Mesothelial cell of epicardium (in vitro differentiated cells): Measurements from ENCODE around the gene RFC1. TPM values are rescaled to one million over a fixed set of nuclear protein-coding genes. Genes with fewer than 3 reads are reported as not detected.
"Not testable (repeated sequence)": the region's sequence is repeated elsewhere in the genome, so short reads cannot be mapped to it uniquely, and the experiment has no call there.

Experiments
- DNase-seq, 2 experiments: peaks; one replicate each; pipeline ENCODE4 v3.0.0; 2021; ENCODE audit warnings: low spot score in 2 of 2; ENCODE audit not compliant: unreplicated experiment in 2 of 2
- H3K27ac Mint-ChIP-seq: 2 replicates; pipeline ENCODE4 v1.8.0; 2021; ENCODE audit warnings: mixed read lengths
- H3K27me3 Mint-ChIP-seq: 2 replicates; pipeline ENCODE4 v1.8.0; 2021; ENCODE audit warnings: low read depth, mixed read lengths
- H3K36me3 Mint-ChIP-seq: 2 replicates; pipeline ENCODE4 v1.8.0; 2021; ENCODE audit warnings: mixed read lengths
- H3K4me1 Mint-ChIP-seq: 2 replicates; pipeline ENCODE4 v1.8.0; 2021; ENCODE audit warnings: mixed read lengths
- H3K4me3 Mint-ChIP-seq: 2 replicates; pipeline ENCODE4 v1.8.0; 2021; ENCODE audit warnings: mild to moderate bottlenecking, moderate library complexity, mixed read lengths
- H3K9me3 Mint-ChIP-seq: 2 replicates; pipeline ENCODE4 v1.8.0; 2021; ENCODE audit warnings: mixed read lengths
- total RNA-seq: library from RNA; stranded (reverse); gene quantifications from 3 replicates; pipeline ENCODE4 v1.2.1, GENCODE V29; 2021
- TF ChIP-seq, protein P1 (sequence below): fragments of 200-600 bp; sonication (generic); IDR thresholded peaks from one replicate; pipeline ENCODE4 v1.5.0; 2021; ENCODE audit warnings: antibody characterized with exemption; ENCODE audit not compliant: unreplicated experiment

Gene RFC1
- total RNA-seq, 1 donor from 2014 or later, result 53.7 TPM

DNA sequence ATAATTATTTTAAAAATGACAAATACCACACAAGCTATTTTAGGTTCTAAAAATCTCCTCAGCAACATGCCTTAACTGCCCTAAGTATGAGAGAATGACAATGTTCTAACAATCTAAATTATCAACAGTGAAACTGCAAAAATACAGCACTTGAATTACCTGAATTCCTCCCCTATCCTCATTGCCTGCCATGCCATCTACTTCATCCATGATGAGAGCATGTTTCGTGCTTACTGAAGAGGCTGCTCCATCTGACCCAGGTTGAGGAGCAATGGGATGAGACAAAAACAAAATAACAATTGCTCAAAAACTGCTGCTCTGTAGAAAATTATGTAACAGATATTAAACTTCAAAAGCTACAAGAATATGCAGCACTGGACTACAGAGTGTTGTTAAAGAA lies 63.3 kb downstream of the RFC1 start:
- DNase-seq, result no peak
- Mint-ChIP-seq H3K27ac (no peak overlapping the region), H3K4me1 (no peaks in the 10 kb centered on the region), H3K9me3 (no peaks in the 10 kb centered on the region), H3K4me3 (no peak overlapping the region), H3K36me3 (peaks cover 47% of the 10 kb centered on the region), H3K27me3 (no peaks in the 10 kb centered on the region)
- TF ChIP-seq, protein P1, sequence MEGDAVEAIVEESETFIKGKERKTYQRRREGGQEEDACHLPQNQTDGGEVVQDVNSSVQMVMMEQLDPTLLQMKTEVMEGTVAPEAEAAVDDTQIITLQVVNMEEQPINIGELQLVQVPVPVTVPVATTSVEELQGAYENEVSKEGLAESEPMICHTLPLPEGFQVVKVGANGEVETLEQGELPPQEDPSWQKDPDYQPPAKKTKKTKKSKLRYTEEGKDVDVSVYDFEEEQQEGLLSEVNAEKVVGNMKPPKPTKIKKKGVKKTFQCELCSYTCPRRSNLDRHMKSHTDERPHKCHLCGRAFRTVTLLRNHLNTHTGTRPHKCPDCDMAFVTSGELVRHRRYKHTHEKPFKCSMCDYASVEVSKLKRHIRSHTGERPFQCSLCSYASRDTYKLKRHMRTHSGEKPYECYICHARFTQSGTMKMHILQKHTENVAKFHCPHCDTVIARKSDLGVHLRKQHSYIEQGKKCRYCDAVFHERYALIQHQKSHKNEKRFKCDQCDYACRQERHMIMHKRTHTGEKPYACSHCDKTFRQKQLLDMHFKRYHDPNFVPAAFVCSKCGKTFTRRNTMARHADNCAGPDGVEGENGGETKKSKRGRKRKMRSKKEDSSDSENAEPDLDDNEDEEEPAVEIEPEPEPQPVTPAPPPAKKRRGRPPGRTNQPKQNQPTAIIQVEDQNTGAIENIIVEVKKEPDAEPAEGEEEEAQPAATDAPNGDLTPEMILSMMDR, result no peak

DNA sequence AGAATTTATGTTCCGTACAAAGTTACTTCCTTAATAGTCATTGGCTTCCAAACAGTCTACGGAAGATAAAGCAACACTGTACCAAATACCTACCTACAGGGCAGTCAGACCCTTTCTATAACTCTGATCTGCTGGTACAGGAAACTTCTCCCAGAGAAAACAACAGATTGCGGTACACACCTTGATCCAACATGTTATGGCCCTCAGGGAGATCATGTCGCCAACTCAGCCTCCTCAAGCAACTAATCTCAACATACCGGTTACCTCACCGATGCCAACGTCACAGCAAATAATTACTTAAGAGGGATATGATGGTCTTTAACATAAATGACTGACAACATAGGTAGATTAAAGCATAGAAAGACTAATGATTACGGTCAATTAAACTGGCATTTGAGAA lies 70.4 kb downstream of the RFC1 start:
- TF ChIP-seq, protein P1, result no peak
- DNase-seq, result no peak
- H3K9me3 Mint-ChIP-seq, result peaks cover 4% of the 10 kb centered on the region
- H3K4me3 Mint-ChIP-seq, result no peak overlapping the region
- no peaks in the 10 kb centered on the region for H3K27me3 Mint-ChIP-seq
- H3K4me1 Mint-ChIP-seq, result no peaks in the 10 kb centered on the region
- H3K36me3 Mint-ChIP-seq, result peaks cover 58% of the 10 kb centered on the region
- no peak overlapping the region for H3K27ac Mint-ChIP-seq

DNA sequence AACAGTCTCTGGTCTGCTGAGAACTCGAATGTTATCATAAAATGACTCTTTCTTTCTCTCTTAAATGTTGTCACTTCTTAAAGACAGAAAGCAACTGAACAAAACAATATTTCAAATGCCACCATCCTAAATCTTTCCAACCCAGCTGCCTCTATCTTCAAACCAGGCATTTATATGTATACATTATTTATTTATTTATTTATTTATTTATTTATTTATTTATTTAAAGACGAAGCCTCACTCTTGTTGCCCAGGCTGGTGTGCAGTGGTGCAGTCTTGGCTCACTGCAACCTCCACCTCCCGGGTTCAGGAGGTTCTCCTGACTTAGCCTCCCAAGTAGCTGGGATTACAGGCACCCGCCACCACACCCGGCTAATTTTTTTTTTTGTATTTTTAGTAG lies 73.7 kb downstream of the RFC1 start:
- not testable (repeated sequence) for H3K4me1 Mint-ChIP-seq, H3K9me3 Mint-ChIP-seq, H3K27ac Mint-ChIP-seq, H3K27me3 Mint-ChIP-seq, DNase-seq, H3K4me3 Mint-ChIP-seq
- H3K36me3 Mint-ChIP-seq, result peaks cover 55% of the 10 kb centered on the region

DNA sequence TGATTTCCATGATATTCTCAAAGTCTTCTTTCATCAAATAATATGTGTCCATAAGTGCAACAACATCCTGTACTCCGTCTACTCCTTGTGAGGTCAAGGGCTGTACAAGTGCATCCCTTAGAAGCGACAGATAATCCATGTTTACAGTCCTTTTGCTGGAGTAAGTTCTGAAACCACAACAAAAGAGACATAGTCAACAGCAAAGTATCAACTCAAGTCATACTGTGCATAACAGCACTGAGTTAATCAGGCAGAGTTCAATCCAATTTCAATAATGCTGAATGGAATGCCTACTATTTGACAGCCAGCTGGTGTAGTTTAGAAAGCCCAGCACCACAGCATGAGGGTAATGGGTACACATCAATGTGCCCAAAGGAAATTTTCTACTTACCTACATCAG lies 74.5 kb downstream of the RFC1 start:
- TF ChIP-seq, protein P1, result no peak
- H3K27ac Mint-ChIP-seq, result no peak overlapping the region
- no peaks in the 10 kb centered on the region for H3K4me1 Mint-ChIP-seq
- no peak overlapping the region for H3K4me3 Mint-ChIP-seq
- no peak for DNase-seq
- no peaks in the 10 kb centered on the region for H3K27me3 Mint-ChIP-seq
- H3K36me3 Mint-ChIP-seq, result peaks cover 57% of the 10 kb centered on the region
- no peaks in the 10 kb centered on the region for H3K9me3 Mint-ChIP-seq

DNA sequence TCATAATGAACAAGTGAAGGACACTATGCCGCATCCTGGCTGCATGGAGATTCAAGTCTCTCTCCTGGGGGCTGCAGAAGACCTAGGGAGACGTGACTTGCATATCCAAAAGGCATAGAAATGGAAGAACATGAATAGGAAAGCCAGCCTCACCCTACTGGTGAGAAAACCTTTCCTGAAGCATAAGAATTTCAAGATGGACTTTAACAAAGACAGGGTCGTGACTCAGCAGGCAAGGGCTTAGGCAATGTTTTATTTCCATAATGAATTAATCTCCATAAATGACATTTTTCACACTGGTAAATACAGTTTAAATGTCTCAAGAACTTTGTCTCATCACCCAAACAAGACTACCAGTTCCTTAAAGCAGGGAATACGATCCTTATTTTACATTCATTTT lies 78.9 kb downstream of the RFC1 start:
- DNase-seq, result no peak
- no peaks in the 10 kb centered on the region for H3K4me1 Mint-ChIP-seq
- H3K9me3 Mint-ChIP-seq, result peaks cover 3% of the 10 kb centered on the region
- TF ChIP-seq, protein P1, result no peak
- H3K27ac Mint-ChIP-seq, result no peak overlapping the region
- no peak overlapping the region for H3K4me3 Mint-ChIP-seq
- no peaks in the 10 kb centered on the region for H3K27me3 Mint-ChIP-seq
- H3K36me3 Mint-ChIP-seq, result peaks cover 51% of the 10 kb centered on the region

DNA sequence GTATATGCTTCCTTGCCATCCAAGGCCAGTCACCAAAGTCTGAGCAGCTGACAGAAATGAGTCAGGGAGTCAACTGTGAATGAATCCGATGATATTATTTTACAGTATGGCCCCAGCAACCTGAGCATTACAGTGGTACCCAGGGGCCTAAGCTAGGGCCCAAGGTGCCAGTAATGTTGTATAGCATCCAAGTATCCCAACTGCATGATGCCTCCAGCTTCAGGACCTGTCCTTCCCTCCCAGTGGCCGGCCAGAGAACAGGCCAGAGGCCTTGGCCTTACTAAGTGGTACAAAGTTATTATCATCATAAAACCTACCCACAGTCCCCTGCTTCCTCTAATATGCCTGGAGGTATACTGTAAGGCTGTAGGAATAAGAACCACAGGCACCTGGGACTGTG lies 79.9 kb downstream of the RFC1 start:
- Mint-ChIP-seq H3K27me3 (no peaks in the 10 kb centered on the region), H3K36me3 (peaks cover 52% of the 10 kb centered on the region), H3K4me1 (no peaks in the 10 kb centered on the region), H3K9me3 (peaks cover 11% of the 10 kb centered on the region), H3K27ac (no peak overlapping the region), H3K4me3 (no peak overlapping the region)
- TF ChIP-seq, protein P1, result no peak
- no peak for DNase-seq
